Measurements from ENCODE around the gene ATG14. TPM values are rescaled to one million over a fixed set of nuclear protein-coding genes. Genes with fewer than 3 reads are reported as not detected.
A peak's percentile ranks its signal among the peaks of the same experiment; 100 is the strongest.

The ATG14 gene
- total and polyA plus RNA-seq, 7 donors = 4.3 to 15.1 (median 7.9) TPM

DNA sequence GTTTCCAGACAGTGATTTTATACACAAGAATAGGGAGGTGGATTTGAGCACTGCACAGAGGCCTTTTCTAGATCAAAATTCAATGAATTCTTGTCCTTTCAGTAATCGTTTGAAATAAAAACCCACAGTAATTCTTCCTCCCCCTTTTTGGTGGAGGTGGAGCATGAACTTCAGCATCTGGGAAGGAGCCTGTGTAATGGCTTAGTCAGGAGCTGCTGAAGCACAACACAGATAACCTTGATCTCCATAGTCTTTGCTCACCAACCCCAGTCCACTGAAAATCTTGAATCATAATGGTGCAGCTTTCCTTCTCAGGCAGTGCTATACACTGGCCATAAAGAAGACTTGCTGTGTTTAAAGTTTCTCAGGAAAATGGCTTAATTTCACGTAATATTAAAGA, 35.2 kb upstream of the ATG14 start:
- intact Hi-C loops (cut with DNase I) = loop anchor here (10.0 kb wide), 2 partner anchors 108 to 1028 kb away; no protein-coding TSS in a partner anchor

DNA sequence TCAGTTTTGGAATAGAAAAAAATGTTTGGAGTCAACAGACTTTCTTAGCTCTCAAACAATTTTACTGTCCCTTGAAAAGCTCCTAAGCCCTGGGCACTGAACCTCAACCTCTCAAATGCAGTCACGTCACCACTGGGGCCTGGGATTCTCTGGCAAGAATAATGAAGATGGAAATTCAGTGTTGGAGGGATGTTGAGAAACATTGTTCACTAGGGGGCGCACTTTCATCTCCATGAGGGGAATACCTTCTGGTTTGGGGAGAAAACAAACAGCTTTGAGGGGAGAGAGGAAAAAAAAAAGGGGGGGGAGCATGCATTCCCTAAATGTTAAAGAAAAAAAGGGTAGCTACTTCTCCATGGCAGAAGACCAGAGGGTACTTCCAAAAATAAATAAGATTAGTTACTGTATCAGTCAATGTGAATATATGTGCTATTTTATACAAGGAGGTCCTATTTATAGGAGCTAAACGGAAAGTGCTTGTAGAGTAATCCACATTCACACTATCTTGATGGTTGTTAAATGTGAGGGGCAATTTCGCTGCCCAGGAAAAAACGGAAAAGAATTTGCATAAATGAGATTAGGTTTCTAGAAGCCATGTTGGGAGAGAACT, 34.6 kb upstream of the ATG14 start:
- Histone ChIP-seq H3K27ac (no peak overlapping the region), H3K4me3 (no peak overlapping the region), H3K27me3 (ENCODE audit: insufficient read depth in 3 of 3, low read length in 2 of 3) (no peaks in the 10 kb centered on the region), H3K9me3 (no peaks in the 10 kb centered on the region), H3K4me1 (no peaks in the 10 kb centered on the region), H3K36me3 (ENCODE audit: insufficient read depth in 1 of 2, low read depth in 1 of 2) (no peaks in the 10 kb centered on the region)
- DNase-seq = no peak
- ATAC-seq = peak; percentile 44 to 78 (median 56)
- WGBS, 3 donors = 15 to 24% (median 18%) methylated on average over 5 of the region's 5 CpGs
- intact Hi-C loops (cut with DNase I) = loop anchor here (10.0 kb wide), 2 partner anchors 109 to 1029 kb away; no protein-coding TSS in a partner anchor
- TF ChIP-seq, protein P1, sequence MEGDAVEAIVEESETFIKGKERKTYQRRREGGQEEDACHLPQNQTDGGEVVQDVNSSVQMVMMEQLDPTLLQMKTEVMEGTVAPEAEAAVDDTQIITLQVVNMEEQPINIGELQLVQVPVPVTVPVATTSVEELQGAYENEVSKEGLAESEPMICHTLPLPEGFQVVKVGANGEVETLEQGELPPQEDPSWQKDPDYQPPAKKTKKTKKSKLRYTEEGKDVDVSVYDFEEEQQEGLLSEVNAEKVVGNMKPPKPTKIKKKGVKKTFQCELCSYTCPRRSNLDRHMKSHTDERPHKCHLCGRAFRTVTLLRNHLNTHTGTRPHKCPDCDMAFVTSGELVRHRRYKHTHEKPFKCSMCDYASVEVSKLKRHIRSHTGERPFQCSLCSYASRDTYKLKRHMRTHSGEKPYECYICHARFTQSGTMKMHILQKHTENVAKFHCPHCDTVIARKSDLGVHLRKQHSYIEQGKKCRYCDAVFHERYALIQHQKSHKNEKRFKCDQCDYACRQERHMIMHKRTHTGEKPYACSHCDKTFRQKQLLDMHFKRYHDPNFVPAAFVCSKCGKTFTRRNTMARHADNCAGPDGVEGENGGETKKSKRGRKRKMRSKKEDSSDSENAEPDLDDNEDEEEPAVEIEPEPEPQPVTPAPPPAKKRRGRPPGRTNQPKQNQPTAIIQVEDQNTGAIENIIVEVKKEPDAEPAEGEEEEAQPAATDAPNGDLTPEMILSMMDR (IDR thresholded peaks at IDR 0.05) = peak; percentile 63

More for the DNA sequence above, 35.2 kb upstream of the ATG14 start:
- Histone ChIP-seq H3K27me3 (ENCODE audit: insufficient read depth in 3 of 3, low read length in 2 of 3) (no peaks in the 10 kb centered on the region), H3K36me3 (ENCODE audit: insufficient read depth in 1 of 2, low read depth in 1 of 2) (no peaks in the 10 kb centered on the region), H3K27ac (no peak overlapping the region), H3K9me3 (no peaks in the 10 kb centered on the region), H3K4me3 (no peak overlapping the region), H3K4me1 (no peaks in the 10 kb centered on the region)
- ATAC-seq (peak in 1 of 4 donors; percentile 31), DNase-seq (no peak)
- TF ChIP-seq, protein P1 (IDR thresholded peaks at IDR 0.05) = no peak
- WGBS, 3 donors = 52 to 76% (median 65%) methylated on average over 2 of the region's 2 CpGs

DNA sequence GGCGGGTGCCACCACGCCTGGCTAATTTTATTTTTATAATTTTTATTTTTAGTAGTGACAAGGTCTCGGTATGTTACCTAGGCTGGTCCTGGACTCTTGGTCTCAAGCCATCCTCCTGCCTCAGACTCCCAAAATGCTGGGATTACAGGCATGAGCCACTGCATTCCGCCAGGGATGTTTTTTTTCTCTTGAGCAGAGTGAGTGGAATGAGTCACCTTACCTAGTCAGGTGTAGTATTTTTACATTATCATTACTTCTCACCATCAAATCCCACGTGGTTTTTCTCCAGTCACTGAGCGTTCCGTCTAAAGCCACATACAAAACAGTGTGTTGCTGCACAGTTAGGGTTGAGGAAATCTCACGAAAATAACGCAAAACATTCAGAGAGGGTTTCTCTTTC, 29.7 kb upstream of the ATG14 start:
- Histone ChIP-seq H3K9me3 (no peaks in the 10 kb centered on the region), H3K4me3 (no peak overlapping the region), H3K27ac (no peak overlapping the region), H3K4me1 (no peaks in the 10 kb centered on the region), H3K36me3 (ENCODE audit: insufficient read depth in 1 of 2, low read depth in 1 of 2) (no peaks in the 10 kb centered on the region), H3K27me3 (ENCODE audit: insufficient read depth in 3 of 3, low read length in 2 of 3) (no peaks in the 10 kb centered on the region)
- DNase-seq (no peak), ATAC-seq (no peak)
- TF ChIP-seq, protein P1 (IDR thresholded peaks at IDR 0.05) = no peak
- 80 to 88% (median 81%) methylated on average over 9 of the region's 9 CpGs for WGBS, 3 donors
- intact Hi-C loops (cut with DNase I) = loop anchor here (10.0 kb wide), 2 partner anchors 114 to 1034 kb away; no protein-coding TSS in a partner anchor

DNA sequence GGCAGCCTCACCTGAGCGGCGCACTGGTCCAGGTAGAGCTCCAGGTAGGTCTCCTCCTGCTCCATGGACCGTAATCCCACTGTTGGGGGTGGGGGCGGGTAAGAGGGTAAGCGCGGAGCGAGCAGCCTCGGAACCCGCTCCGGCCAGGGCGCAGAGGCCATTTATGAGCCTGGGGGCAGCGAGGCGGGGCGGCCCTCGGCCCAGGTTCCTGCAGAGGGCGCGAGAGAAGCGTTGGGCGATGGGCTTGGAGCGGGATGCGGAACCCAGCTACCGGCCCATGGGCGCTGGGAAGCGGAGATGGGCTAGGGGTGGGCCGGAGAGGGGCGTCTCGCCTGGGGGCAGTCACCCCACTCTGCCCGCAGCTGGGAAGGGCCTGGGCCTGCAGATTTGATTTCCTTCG, 28.8 kb upstream of the ATG14 start, which contains the start of gene TBPL2:
Gene TBPL2, minus strand, starts transcription at position 232 of the 400 bp plus-strand sequence. Its CDS starts 167 bp downstream, at position 65.
- no peaks in the 10 kb centered on the region for H3K36me3 ChIP-seq (ENCODE audit: insufficient read depth in 1 of 2, low read depth in 1 of 2)
- ATAC-seq (no peak), DNase-seq (no peak)
- no peak within 1 kb of the TSS for H3K27ac ChIP-seq
- H3K9me3 ChIP-seq = no peaks in the 10 kb centered on the region
- TF ChIP-seq, protein P1 (IDR thresholded peaks at IDR 0.05) = no peak
- H3K27me3 ChIP-seq (ENCODE audit: insufficient read depth in 3 of 3, low read length in 2 of 3) = no peaks in the 10 kb centered on the region
- intact Hi-C loops (cut with DNase I) = loop anchor here (10.0 kb wide), 2 partner anchors 114 to 1034 kb away; no protein-coding TSS in a partner anchor
- no peak within 1 kb of the TSS for H3K4me3 ChIP-seq
- 38 to 45% (median 41%) methylated on average over 29 of the region's 29 CpGs for WGBS, 3 donors
- no peaks in the 10 kb centered on the region for H3K4me1 ChIP-seq

Measured in psoas muscle (tissue), 8 donors.